HG02973 (cell line): ENCODE measurements around the gene MTPN.

ENCODE experiments used
- ATAC-seq: cut with Tn5 transposase; IDR thresholded peaks from one replicate; pipeline ENCODE4 v1.9.1; 2021; ENCODE audit warnings: moderate library complexity; ENCODE audit not compliant: unreplicated experiment

Gene MTPN, protein sequence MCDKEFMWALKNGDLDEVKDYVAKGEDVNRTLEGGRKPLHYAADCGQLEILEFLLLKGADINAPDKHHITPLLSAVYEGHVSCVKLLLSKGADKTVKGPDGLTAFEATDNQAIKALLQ

GRCh38 chr7:135977007-135977741, at the start of gene MTPN:
Gene MTPN (minus strand): TSS chr7:135977359. CDS start chr7:135977100, 259 bp downstream.
- peak; percentile 48 for ATAC-seq

DNA sequence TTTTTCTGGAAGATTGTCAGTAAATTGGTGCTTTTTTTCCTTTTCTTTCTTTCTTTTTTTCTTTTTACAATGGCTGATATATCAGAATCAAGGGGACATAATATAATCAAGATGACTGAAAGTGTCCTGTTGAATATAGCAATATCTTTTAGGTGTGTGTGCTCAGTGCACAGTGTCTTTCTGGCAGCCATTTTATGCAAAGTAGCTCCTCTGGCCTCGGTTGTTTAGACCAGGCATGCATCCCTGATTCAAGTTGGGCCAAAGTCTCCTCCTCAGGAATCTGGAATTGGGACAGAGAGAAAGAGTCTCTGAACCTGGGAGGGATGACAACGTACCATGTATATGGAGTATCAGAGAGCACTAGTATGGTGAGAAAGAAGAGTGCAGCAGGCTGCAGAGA, 49.0 kb upstream of the MTPN start:
- ATAC-seq: no peak

DNA sequence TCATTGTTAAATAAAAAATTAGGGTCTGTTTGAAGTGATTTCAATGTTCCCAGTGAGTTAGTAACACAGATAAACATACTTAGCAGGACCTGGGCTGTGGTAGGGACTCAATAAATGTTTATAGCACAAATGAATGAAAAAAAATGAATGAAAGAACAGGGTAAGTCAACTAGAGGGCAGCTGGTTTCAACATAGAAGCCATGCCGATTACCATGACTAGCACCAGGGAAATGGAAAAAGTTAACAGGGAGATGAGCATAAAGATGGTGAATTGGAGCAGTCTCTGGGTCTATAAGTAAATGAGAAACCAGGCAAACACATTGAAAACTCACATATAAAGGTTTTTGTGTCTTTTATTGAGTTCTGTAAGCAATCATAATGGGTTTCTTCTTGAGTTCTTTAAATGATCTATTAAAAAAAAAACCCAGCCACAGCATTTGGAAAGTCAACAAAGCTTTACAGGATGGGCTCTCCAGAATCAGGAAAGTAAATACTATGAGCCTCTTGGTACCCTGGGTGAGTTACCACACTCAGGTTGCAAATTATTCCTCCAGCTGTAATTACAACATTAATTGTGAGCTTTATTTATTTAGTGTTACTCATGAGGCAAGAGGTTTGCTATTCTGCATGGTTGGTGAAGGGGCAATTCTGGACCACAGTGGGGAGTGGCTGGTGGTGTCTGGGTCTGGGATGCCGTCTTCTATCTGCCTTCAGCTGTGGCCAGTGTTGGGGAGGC, 46.1 kb upstream of the MTPN start:
- ATAC-seq: no peak

DNA sequence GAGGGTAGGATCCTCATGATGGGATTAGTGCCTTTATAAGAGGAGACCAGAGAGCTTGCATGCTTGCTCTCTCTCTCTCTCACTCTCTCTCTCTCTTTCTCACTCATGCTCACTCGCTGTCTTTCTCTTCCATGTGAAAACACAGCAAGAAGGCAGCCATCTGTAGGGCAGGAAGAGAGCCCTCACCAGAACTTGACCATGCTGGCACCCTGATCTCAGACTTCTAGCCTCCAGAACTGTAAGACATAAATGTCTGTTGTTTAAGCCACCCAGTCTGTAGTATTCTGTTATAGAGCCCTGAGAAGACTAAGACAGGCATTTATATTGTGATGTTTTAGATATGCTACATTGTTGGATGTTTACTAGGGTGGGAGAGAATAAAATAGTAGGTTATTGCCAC, 43.4 kb upstream of the MTPN start:
- no peak for ATAC-seq

GRCh38 chr7:136018104-136018503, 40.9 kb upstream of the MTPN start:
- no peak for ATAC-seq

DNA sequence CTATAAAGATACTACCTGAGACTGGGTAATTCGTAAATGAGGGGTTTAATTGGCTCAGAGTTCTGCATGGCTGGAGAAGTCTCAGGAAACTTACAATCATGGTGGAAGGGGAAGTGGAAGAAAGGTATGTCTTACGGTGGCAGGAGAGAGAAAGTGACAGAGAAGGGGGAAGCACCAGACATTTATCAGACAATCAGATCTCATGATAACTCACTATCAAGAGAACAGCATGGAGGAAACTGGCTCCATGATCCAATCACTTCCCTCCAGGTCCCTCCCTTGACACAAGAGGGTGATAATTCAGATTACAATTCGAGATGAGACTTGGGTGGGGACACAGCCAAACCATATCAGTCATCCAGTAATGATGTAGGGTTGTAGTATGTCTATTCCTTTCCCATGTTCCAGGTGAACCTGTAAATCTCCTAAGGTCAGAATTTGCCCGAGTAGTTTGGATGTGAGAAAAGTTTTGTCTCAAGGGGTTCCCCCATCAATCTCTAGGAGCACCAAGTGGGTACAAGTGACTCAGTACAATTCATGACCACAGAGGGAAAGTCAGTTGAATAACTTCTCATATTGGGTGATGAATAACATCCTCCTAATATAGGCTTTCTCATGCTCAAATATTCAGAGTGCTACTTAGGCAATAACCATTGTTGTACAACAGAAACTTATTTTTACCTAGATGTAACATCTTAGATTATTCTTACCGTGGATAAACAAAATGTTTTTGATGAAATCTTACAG, 39.7 kb upstream of the MTPN start:
- peak; percentile 71 for ATAC-seq

GRCh38 chr7:136015638-136016037, 38.5 kb upstream of the MTPN start:
- ATAC-seq: no peak

DNA sequence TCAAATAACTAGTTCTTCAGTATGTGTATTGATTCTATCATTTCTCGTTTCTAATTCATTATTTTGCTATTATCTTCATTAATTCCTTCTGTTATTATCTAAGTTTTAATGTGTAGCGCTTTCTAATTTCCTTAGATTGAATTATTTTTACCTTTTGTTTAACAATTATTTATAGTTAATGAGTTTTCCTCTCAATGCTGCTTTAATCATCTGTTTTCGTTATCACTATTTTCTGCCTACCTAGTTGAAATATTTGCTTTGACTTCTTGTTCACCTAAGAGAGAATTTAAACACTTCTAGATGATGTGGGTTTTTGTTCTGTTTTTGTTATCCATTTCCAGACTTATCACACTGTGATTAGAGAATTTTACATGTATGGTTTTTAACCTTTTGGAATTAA, 37.5 kb upstream of the MTPN start:
- no peak for ATAC-seq

DNA sequence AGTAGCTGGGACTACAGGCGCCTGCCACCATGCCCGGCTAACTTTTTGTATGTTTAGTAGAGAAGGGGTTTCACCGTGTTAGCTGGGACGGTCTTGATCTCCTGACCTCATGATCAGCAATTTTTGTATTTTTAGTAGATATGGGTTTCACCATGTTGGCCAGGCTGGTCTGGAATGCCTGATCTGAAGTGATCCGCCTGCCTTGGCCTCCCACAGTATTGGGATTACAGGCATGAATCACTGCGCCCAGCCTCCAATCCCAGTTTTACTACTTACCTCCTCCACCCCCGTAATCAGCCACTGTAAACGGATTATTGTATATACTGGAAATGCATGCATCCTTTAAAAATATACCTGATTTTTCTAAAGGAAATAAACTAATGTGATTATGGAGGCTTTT, 35.1 kb upstream of the MTPN start:
- ATAC-seq: no peak

GRCh38 chr7:136009488-136010079, 32.4 kb upstream of the MTPN start:
- ATAC-seq: no peak

GRCh38 chr7:136006208-136006607, 29.0 kb upstream of the MTPN start:
- no peak for ATAC-seq

DNA sequence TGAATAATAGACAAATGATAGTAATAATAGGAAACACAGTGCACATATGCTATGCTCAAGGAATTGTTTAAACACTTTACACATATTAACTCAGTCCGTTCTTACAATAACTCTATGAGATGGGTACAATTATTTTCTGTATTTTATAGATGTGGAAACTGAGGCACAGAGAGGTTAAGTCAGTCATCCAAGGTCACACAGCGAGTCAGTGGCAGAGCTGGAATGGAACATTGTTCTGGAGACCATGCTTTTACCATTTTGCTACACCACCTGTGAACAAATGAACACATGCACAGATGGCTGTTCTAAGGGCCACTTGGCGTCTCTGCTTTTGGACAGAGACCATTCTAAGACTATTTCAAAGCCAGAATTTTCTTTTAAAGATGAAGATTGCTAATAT, 26.9 kb upstream of the MTPN start:
- no peak for ATAC-seq

DNA sequence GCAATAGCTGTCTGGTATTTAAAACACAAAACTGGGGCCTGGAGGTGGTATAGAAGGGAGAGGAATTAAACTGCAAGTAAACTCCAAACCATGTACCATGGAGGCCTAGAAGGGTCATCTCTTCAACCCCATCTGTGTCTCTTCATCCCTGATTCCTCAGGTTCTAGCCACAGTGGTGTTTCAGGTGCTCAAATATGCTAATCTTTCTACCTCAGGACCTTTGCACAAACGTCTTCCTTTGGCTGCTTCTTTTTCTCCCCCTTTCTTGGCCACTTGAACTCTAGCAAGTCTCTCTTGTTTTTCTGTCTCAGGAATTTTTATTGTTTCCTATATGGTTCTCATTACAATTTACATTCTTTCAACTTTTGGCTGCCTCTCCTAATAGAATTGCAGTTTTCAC, 25.6 kb upstream of the MTPN start:
- ATAC-seq: no peak

- no peak for ATAC-seq
Observed at GRCh38 chr7:136000288-136000913, 23.2 kb upstream of the MTPN start.

GRCh38 chr7:135998081-135998480, 20.9 kb upstream of the MTPN start:
- ATAC-seq: no peak

- no peak for ATAC-seq
Observed at GRCh38 chr7:135995748-135996147, 18.6 kb upstream of the MTPN start.

DNA sequence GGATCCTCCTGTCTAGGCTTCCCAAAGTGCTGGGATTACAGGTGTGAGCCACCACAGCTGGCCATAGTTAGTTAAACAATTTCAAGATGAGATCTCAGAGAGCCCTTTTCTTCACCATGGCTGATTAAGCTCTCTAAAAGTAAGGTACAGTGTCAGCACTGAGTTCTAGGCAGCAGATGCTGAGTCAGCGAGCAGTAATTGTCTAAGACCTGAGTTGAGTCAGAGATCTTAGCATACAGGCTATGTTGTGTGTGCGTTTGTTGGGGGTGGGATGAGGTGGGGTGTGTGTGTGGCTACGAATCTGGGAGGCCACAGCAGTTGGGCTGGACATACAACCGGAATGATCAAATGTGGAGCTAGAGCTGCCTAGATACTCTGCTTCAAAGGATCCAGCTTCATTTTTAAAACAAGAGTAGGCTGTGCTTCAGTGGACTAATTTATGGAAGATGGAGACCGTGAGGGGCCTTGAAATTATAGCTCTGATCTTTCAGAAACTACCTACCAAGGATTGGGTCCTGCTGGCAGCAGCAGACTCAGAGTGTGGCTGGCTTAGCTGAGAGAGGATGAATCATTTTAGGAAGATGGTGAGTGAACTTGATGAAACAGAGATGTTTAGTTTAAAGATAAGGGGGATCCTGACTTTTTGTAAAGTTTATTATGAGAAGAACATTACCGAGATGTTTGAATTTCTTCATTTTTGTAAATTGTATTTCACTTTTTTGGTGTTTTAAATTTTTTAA, 17.5 kb upstream of the MTPN start:
- ATAC-seq: no peak

DNA sequence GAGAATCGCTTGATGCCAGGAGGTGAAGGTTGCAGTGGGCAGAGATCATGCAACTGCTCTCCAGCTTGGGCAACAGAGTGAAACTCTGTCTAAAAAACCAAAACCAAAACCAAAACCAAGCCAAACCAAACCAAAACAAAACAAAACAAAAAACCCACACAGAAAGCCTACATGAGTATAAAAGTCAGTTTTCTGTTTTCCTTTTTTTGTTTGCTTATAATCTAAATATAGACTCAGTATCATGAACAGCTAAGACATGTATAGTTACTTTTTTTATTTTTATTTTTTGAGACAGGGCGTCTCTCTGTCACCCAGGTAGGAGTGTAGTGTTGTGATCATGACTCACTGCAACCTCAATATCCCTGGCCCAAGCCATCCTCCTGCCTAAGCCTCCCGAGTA, 16.8 kb upstream of the MTPN start:
- peak; percentile 66 for ATAC-seq

DNA sequence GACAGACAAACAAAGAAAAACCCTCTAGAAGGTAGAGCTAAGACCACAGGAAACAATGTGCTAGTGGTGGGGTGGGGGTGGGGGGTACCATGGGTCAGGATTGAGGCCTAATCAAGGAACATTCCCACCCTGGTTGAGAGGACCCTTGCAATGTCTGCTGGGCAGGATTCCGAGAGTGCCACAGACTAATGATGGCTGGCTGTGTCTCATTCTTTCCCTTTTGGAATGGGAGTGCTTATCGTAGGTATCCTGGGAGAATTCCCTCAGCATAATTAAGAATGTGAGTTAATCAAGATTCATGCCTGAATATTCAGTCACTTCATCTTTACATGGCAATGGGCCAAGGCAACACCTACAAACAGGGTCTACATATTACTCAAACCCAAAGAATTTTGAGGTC, 14.7 kb upstream of the MTPN start:
- ATAC-seq: no peak

DNA sequence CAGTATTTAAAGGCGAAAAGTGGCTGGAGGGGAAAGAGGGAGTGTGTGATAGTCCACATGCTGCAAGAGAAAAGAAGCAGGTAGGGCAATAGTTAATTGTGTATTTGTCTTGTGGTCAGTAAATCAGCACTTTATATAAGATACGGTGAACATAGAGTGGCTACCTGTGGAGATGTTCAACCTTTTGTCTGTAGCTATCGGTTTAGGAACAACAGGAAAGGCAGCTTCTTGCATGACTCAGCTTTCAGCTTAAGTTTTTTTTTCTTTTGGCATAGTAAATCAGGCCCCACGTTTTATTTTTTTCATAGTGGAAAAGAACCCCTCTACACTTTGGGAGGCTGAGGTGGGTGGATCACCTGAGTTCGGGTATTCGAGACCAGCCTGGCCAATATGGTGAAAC, 14.2 kb upstream of the MTPN start:
- no peak for ATAC-seq
